Neural progenitor cell (in vitro differentiated cells): ENCODE results near the gene FBXO10. TPM values are rescaled to one million over a fixed set of nuclear protein-coding genes. Genes with fewer than 3 reads are reported as not detected.
"Not testable (repeated sequence)": the region's sequence is repeated elsewhere in the genome, so short reads cannot be mapped to it uniquely, and the experiment has no call there.

Experiments
- DNase-seq: peaks from one replicate; pipeline ENCODE4 v3.0.0-alpha.2; 2016; ENCODE audit warnings: low spot score
- H2AFZ ChIP-seq: fragments of 200-600 bp; sonication (generic); replicated peaks from 2 replicates; pipeline ENCODE4 v1.6.1; 2016; ENCODE audit warnings: antibody characterized with exemption
- H3F3A ChIP-seq: fragments of 200-600 bp; sonication (generic); 2 replicates; pipeline ENCODE4 v1.6.1; 2016; ENCODE audit warnings: antibody characterized with exemption, low read depth
- H3K27ac ChIP-seq: fragments of 200-600 bp; sonication (generic); 2 replicates; pipeline ENCODE4 v1.5.1; 2016; ENCODE audit warnings: mild to moderate bottlenecking
- H3K27me3 ChIP-seq: fragments of 200-600 bp; sonication (generic); 2 replicates; pipeline ENCODE4 v1.6.1; 2016; ENCODE audit warnings: mild to moderate bottlenecking, moderate library complexity
- H3K36me3 ChIP-seq: fragments of 200-600 bp; sonication (generic); 2 replicates; pipeline ENCODE4 v1.5.1; 2016
- H3K4me1 ChIP-seq: fragments of 200-600 bp; sonication (generic); 2 replicates; pipeline ENCODE4 v1.6.1; 2016; ENCODE audit warnings: mixed run types
- H3K4me2 ChIP-seq: fragments of 200-600 bp; sonication (generic); 2 replicates; pipeline ENCODE4 v1.6.1; 2016
- H3K4me3 ChIP-seq: fragments of 200-600 bp; sonication (generic); 2 replicates; pipeline ENCODE4 v1.5.1; 2016
- H3K79me2 ChIP-seq: fragments of 200-600 bp; sonication (generic); 2 replicates; pipeline ENCODE4 v1.6.1; 2016; ENCODE audit warnings: low read depth
- H3K9ac ChIP-seq: fragments of 200-600 bp; sonication (generic); 2 replicates; pipeline ENCODE4 v1.6.1; 2016
- H3K9me3 ChIP-seq: fragments of 200-600 bp; sonication (generic); 2 replicates; pipeline ENCODE4 v1.5.1; 2016; ENCODE audit warnings: low read depth
- H4K20me1 ChIP-seq: fragments of 200-600 bp; sonication (generic); 2 replicates; pipeline ENCODE4 v1.6.1; 2016; ENCODE audit warnings: low read depth
- H3K27ac Mint-ChIP-seq: 3 replicates; pipeline ENCODE4 v1.8.0; 2021; ENCODE audit warnings: mixed read lengths
- H3K27me3 Mint-ChIP-seq: 2 replicates; pipeline ENCODE4 v1.8.0; 2022; ENCODE audit warnings: low read depth, mild to moderate bottlenecking, inconsistent platforms, moderate library complexity, mixed read lengths; ENCODE audit not compliant: insufficient read depth
- H3K36me3 Mint-ChIP-seq: 3 replicates; pipeline ENCODE4 v1.8.0; 2021; ENCODE audit warnings: mixed read lengths
- H3K4me1 Mint-ChIP-seq: 3 replicates; pipeline ENCODE4 v1.8.0; 2021; ENCODE audit warnings: mixed read lengths
- H3K4me3 Mint-ChIP-seq: 3 replicates; pipeline ENCODE4 v1.8.0; 2021; ENCODE audit warnings: mild to moderate bottlenecking, moderate library complexity, mixed read lengths
- H3K9me3 Mint-ChIP-seq: 3 replicates; pipeline ENCODE4 v1.8.0; 2020; ENCODE audit warnings: mixed read lengths
- CTCF ChIP-seq: fragments of 200-600 bp; sonication (generic); IDR thresholded peaks from 2 replicates; pipeline ENCODE4 v1.5.1; 2017; ENCODE audit warnings: antibody characterized with exemption, mild to moderate bottlenecking
- EZH2 ChIP-seq: fragments of 200-600 bp; sonication (generic); IDR thresholded peaks from 2 replicates; pipeline ENCODE4 v1.6.1; 2017; ENCODE audit warnings: antibody characterized with exemption, mild to moderate bottlenecking, moderate library complexity
- EZH2phosphoT487 ChIP-seq: fragments of 200-600 bp; sonication (generic); IDR thresholded peaks from 2 replicates; pipeline ENCODE4 v1.6.1; 2017; ENCODE audit warnings: antibody characterized with exemption
- total RNA-seq: library from RNA; depleted of rRNA; stranded (reverse); fragments of >200 nt; gene quantifications from 2 replicates; pipeline ENCODE4 v1.2.3, GENCODE V29; 2015; ENCODE audit warnings: low replicate concordance

Gene FBXO10
- total RNA-seq, 1 donor from 2014 or later, result 13.4 TPM

GRCh38 chr9:37511016-37512010, 64.9 kb downstream of the FBXO10 start:
- Mint-ChIP-seq H3K36me3 (peaks cover 22% of the 10 kb centered on the region), H3K27me3 (no peaks in the 10 kb centered on the region), H3K4me3 (no peak overlapping the region), H3K9me3 (no peaks in the 10 kb centered on the region), H3K27ac (no peak overlapping the region), H3K4me1 (peaks cover 8% of the 10 kb centered on the region)
- Histone ChIP-seq H3K9me3 (no peaks in the 10 kb centered on the region), H3K9ac (no peak overlapping the region), H3K27ac (no peak overlapping the region), H3F3A (no peaks in the 10 kb centered on the region), H4K20me1 (no peaks in the 10 kb centered on the region), H2AFZ (no peak overlapping the region), H3K4me3 (no peak overlapping the region), H3K36me3 (no peaks in the 10 kb centered on the region), H3K4me2 (no peak overlapping the region), H3K4me1 (no peaks in the 10 kb centered on the region), H3K79me2 (no peaks in the 10 kb centered on the region), H3K27me3 (no peaks in the 10 kb centered on the region)
- DNase-seq, result peak; percentile 28
- TF ChIP-seq EZH2phosphoT487 (no peak), CTCF (peak; percentile 28)

GRCh38 chr9:37510053-37510452, 66.1 kb downstream of the FBXO10 start:
- H3K36me3 ChIP-seq, H2AFZ ChIP-seq, H3K79me2 ChIP-seq, H3K27me3 ChIP-seq, H3K9me3 ChIP-seq, H3K4me1 ChIP-seq, H3K27ac ChIP-seq, H3F3A ChIP-seq, H3K4me3 ChIP-seq, H3K4me3 Mint-ChIP-seq, H4K20me1 ChIP-seq, DNase-seq, H3K4me1 Mint-ChIP-seq, H3K9me3 Mint-ChIP-seq, H3K9ac ChIP-seq, H3K27me3 Mint-ChIP-seq, H3K4me2 ChIP-seq, H3K27ac Mint-ChIP-seq: not testable (repeated sequence)
- peaks cover 21% of the 10 kb centered on the region for H3K36me3 Mint-ChIP-seq

GRCh38 chr9:37509536-37509935, 66.6 kb downstream of the FBXO10 start:
- no peak overlapping the region for H3K4me2 ChIP-seq
- H3K4me1 ChIP-seq, result no peaks in the 10 kb centered on the region
- no peaks in the 10 kb centered on the region for H3K9me3 Mint-ChIP-seq
- H3K36me3 ChIP-seq, result no peaks in the 10 kb centered on the region
- no peaks in the 10 kb centered on the region for H3K27me3 ChIP-seq
- H3K27ac ChIP-seq, result no peak overlapping the region
- peaks cover 18% of the 10 kb centered on the region for H3K36me3 Mint-ChIP-seq
- H3K79me2 ChIP-seq, result no peaks in the 10 kb centered on the region
- no peak overlapping the region for H3K4me3 ChIP-seq
- TF ChIP-seq EZH2phosphoT487 (no peak), CTCF (no peak), EZH2 (no peak)
- H3K9me3 ChIP-seq, result no peaks in the 10 kb centered on the region
- no peak for DNase-seq
- no peak overlapping the region for H3K4me3 Mint-ChIP-seq
- H3F3A ChIP-seq, result no peaks in the 10 kb centered on the region
- H3K9ac ChIP-seq, result no peak overlapping the region
- H4K20me1 ChIP-seq, result no peaks in the 10 kb centered on the region
- H3K27me3 Mint-ChIP-seq, result no peaks in the 10 kb centered on the region
- no peak overlapping the region for H3K27ac Mint-ChIP-seq
- no peak overlapping the region for H2AFZ ChIP-seq
- peaks cover 8% of the 10 kb centered on the region for H3K4me1 Mint-ChIP-seq

- Histone ChIP-seq H3K4me3 (no peak overlapping the region), H3K36me3 (no peaks in the 10 kb centered on the region), H3K4me1 (no peaks in the 10 kb centered on the region), H3K79me2 (no peaks in the 10 kb centered on the region), H3F3A (no peaks in the 10 kb centered on the region), H4K20me1 (no peaks in the 10 kb centered on the region), H3K27me3 (no peaks in the 10 kb centered on the region), H3K9ac (no peak overlapping the region), H3K27ac (no peak overlapping the region), H3K4me2 (no peak overlapping the region), H3K9me3 (no peaks in the 10 kb centered on the region), H2AFZ (no peak overlapping the region)
- peaks cover 18% of the 10 kb centered on the region for H3K36me3 Mint-ChIP-seq
- no peaks in the 10 kb centered on the region for H3K9me3 Mint-ChIP-seq
- TF ChIP-seq EZH2 (no peak), CTCF (no peak)
- H3K4me3 Mint-ChIP-seq, result no peak overlapping the region
- no peaks in the 10 kb centered on the region for H3K27me3 Mint-ChIP-seq
- no peak overlapping the region for H3K27ac Mint-ChIP-seq
- no peak for DNase-seq
- peaks cover 8% of the 10 kb centered on the region for H3K4me1 Mint-ChIP-seq
Observed at GRCh38 chr9:37508834-37509206, 67.4 kb downstream of the FBXO10 start.
